Left ventricle myocardium inferior (tissue), 1 donor: ENCODE measurements around the gene KIFC3. TPM values are rescaled to one million over a fixed set of nuclear protein-coding genes. Genes with fewer than 3 reads are reported as not detected.

Experiments used
- DNase-seq: peaks from one replicate; pipeline ENCODE4 v3.0.0-alpha.2; 2020
- H3K27ac ChIP-seq: fragments of 200-600 bp; replicated peaks from 2 replicates; pipeline ENCODE4 v1.8.0; 2021
- H3K27me3 ChIP-seq: fragments of 200-600 bp; 2 replicates; pipeline ENCODE4 v1.8.0; 2021; ENCODE audit warnings: low read depth
- H3K36me3 ChIP-seq: fragments of 200-600 bp; 2 replicates; pipeline ENCODE4 v1.8.0; 2021
- H3K4me1 ChIP-seq: fragments of 200-600 bp; 2 replicates; pipeline ENCODE4 v1.8.0; 2021
- H3K4me3 ChIP-seq: fragments of 200-600 bp; 2 replicates; pipeline ENCODE4 v1.8.0; 2021; ENCODE audit warnings: mild to moderate bottlenecking, moderate library complexity
- H3K9me3 ChIP-seq: fragments of 200-600 bp; replicated peaks from 2 replicates; pipeline ENCODE4 v1.8.0; 2021
- CTCF ChIP-seq: fragments of 200-600 bp; IDR thresholded peaks from 2 replicates; pipeline ENCODE4 v1.8.0; 2021; ENCODE audit warnings: antibody characterized with exemption, mild to moderate bottlenecking, borderline replicate concordance
- intact Hi-C: fragments of 100-400 bp; cut with micrococcal nuclease; formaldehyde crosslinking; loops from one replicate; pipeline ENCODE4 v1.11.0; 2022
- total RNA-seq: library from RNA; stranded (reverse); fragmentation: NEBNext Ultra II Directional; extraction: Animal tissue kit (Norgen Biotek cat#: 25700); gene quantifications from one replicate; pipeline ENCODE4 v1.2.1, GENCODE V29; 2021
- donor health status: DM: no; HTN: yes; CAD: no; lungs with severe emphysema.

KIFC3 gene
- total RNA-seq, 1 donor from 2014 or later: 63.5 TPM

DNA sequence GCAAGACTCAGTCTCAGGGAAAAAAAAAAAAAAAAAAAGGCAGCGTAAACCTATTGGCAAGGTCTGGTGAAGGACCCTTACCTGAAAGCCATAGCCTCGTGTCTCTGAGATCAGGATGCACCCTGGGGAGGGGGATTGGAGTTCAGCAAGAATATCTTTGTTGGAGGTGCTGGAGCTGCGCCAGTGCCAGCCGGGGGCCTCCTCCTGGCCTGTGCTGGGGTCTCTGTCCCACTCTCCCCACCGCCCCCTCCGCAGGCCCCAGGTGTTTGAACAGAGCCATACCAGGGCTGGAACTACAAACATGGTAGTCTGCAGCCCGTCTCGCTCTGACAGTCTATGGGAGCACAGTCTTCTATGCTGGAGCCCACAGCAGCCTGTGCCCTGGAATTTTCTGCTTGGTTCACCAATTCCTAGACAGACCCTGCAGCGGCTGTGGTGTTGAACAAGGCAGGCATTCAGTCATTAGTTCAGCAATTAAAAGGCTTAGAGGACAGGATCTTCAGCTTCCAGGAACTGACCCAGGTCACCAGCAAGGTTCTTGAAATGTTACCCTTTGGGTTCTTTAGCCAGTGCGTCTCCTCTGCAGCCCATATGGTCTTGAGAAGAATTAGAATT, 42.2 kb upstream of the KIFC3 start:
- Histone ChIP-seq H3K27ac (no peak overlapping the region), H3K36me3 (no peaks in the 10 kb centered on the region), H3K4me1 (no peaks in the 10 kb centered on the region), H3K27me3 (no peaks in the 10 kb centered on the region), H3K9me3 (no peaks in the 10 kb centered on the region), H3K4me3 (no peak overlapping the region)
- intact Hi-C loops: no loop called here
- no peak for DNase-seq
- no peak for TF ChIP-seq CTCF

GRCh38 chr16:57843400-57843799, 41.1 kb upstream of the KIFC3 start:
- no peak overlapping the region for H3K4me3 ChIP-seq
- H3K9me3 ChIP-seq: no peaks in the 10 kb centered on the region
- H3K27me3 ChIP-seq: no peaks in the 10 kb centered on the region
- DNase-seq: no peak
- no peaks in the 10 kb centered on the region for H3K36me3 ChIP-seq
- no peaks in the 10 kb centered on the region for H3K4me1 ChIP-seq
- intact Hi-C loops: no loop called here
- no peak overlapping the region for H3K27ac ChIP-seq
- TF ChIP-seq CTCF: no peak

DNA sequence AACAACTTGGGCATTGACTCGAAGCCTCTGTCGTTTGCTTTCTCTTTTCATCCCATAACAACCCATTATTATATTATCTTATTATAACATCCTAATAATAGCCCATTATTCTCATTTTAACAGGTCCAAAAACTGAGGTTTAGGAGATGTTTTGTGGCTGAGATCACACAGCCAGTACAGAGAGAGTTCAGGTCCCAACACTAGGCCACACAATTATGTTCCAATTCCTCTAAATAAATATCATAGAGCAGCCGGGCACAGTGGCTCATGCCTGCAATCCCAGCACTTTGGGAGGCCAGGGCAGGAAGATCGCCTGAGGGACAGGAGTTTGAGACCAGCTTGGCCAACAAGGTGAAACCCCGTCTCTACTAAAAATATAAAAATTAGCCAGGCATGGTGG, 40.3 kb upstream of the KIFC3 start:
- Histone ChIP-seq H3K36me3 (no peaks in the 10 kb centered on the region), H3K9me3 (no peaks in the 10 kb centered on the region), H3K4me1 (no peaks in the 10 kb centered on the region), H3K4me3 (no peak overlapping the region), H3K27ac (no peak overlapping the region), H3K27me3 (no peaks in the 10 kb centered on the region)
- intact Hi-C loops: no loop called here
- TF ChIP-seq CTCF: no peak
- no peak for DNase-seq

GRCh38 chr16:57840833-57841232, 38.5 kb upstream of the KIFC3 start:
- no peaks in the 10 kb centered on the region for H3K4me1 ChIP-seq
- intact Hi-C loops: no loop called here
- no peaks in the 10 kb centered on the region for H3K27me3 ChIP-seq
- no peak overlapping the region for H3K4me3 ChIP-seq
- no peaks in the 10 kb centered on the region for H3K36me3 ChIP-seq
- no peak for DNase-seq
- H3K9me3 ChIP-seq: no peaks in the 10 kb centered on the region
- no peak overlapping the region for H3K27ac ChIP-seq
- no peak for TF ChIP-seq CTCF

GRCh38 chr16:57838161-57838560, 35.9 kb upstream of the KIFC3 start:
- no peak overlapping the region for H3K4me3 ChIP-seq
- H3K9me3 ChIP-seq: no peaks in the 10 kb centered on the region
- no peak for DNase-seq
- intact Hi-C loops: no loop called here
- no peak for TF ChIP-seq CTCF
- H3K27me3 ChIP-seq: no peaks in the 10 kb centered on the region
- H3K4me1 ChIP-seq: no peaks in the 10 kb centered on the region
- H3K27ac ChIP-seq: no peak overlapping the region
- H3K36me3 ChIP-seq: no peaks in the 10 kb centered on the region
